ENCODE measurements around the gene RNASE4.

DNA sequence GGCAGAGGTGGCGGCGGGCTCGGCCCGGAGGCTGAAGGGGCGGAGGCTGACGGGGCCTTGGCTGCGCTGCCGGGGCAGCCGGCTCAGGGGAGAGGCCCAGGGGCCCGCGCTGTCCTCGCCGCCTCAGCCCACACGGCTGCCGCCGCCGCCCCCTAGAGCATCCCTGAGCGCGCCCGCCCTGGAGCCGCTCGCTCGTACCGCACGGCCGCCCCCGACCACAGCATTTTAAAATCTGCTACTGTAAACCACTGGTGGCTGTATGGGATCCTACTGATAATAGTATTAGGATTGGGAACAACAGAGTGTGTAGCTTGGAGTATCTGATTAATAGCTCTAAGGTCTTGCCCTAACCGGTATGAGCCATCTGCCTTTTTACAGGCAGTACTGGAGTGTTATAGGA is 39.1 kb downstream of the RNASE4 start:
- TF ChIP-seq, protein P1, sequence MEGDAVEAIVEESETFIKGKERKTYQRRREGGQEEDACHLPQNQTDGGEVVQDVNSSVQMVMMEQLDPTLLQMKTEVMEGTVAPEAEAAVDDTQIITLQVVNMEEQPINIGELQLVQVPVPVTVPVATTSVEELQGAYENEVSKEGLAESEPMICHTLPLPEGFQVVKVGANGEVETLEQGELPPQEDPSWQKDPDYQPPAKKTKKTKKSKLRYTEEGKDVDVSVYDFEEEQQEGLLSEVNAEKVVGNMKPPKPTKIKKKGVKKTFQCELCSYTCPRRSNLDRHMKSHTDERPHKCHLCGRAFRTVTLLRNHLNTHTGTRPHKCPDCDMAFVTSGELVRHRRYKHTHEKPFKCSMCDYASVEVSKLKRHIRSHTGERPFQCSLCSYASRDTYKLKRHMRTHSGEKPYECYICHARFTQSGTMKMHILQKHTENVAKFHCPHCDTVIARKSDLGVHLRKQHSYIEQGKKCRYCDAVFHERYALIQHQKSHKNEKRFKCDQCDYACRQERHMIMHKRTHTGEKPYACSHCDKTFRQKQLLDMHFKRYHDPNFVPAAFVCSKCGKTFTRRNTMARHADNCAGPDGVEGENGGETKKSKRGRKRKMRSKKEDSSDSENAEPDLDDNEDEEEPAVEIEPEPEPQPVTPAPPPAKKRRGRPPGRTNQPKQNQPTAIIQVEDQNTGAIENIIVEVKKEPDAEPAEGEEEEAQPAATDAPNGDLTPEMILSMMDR (IDR thresholded peaks at IDR 0.05), result no peak
- TF ChIP-seq POLR2A (IDR thresholded peaks at IDR 0.05; ENCODE audit: low read depth) (no peak), EP300 (IDR thresholded peaks at IDR 0.05) (no peak)

All from esophagus muscularis mucosa (tissue), 4 donors.